ENCODE results near the gene GNAS-AS1. TPM values are rescaled to one million over a fixed set of nuclear protein-coding genes. Genes with fewer than 3 reads are reported as not detected.

GNAS-AS1 gene
- total RNA-seq, 1 donor from 2014 or later: 1.2 TPM

DNA sequence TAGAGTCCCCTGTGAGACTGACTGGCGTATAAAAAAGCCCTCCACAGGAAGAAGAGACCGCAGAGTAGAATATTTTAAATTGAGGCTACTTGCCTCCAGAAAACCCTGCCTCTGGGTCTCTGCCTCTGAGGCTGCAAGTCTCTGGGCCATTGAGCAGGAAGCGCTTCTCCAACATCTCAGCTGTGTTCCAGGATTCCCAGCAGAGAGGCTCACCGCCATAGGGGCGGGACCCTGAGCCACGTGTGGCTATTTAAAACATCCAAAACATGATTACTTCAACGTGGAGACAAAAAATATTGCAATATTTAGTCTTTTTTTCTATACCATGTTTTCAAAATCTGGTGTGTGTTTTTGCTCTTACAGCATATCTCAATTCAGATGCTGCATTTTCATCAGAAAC lies 59.4 kb downstream of the GNAS-AS1 start:
- DNase-seq (ENCODE audit: low spot score in 2 of 2) (no peak), FAIRE-seq (no peak)

- DNase-seq (ENCODE audit: low spot score in 2 of 2) (no peak), FAIRE-seq (no peak)
Measured at GRCh38 chr20:58790454-58790853, 60.2 kb downstream of the GNAS-AS1 start.

- DNase-seq (ENCODE audit: low spot score in 2 of 2) (no peak), FAIRE-seq (no peak)
Measured at GRCh38 chr20:58788896-58789544, 61.7 kb downstream of the GNAS-AS1 start.

DNA sequence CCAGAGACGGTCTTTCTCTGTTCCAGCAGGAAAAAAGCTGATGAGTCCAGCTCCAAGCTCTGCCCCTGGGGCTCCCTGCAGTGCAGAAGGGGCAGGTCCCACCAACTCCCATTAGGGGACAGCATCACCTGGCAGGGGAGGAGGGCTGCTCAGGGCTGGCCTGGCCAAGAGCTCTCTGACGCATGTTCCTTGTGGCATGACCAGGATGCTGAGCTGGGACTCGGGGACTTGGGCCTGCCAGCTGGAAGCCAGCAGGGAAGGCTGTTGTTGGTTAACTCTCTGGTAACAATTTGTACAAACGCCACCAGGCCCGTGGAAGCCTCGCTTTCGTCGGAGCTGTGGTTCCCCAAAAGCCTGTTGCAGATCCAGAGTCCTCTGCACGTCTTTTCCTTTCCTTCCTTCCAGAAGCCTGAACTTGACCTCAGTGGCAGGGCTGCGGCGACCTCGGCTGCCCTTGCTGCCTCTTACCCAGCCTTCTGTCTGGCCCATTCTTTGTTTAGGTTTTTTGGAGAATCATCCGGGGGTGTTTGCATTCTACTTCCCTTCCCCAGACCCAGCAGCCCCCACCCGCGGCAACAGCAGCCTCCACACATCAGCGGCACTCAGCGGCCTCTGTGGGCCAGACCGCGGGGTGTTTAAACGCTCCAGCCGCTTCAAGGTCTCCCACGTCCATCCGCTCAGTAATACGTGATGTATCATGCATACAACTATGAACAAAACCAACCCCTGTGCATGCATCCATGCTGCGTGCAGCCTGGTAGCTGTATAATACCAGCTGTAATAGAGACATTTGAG lies 63.3 kb downstream of the GNAS-AS1 start:
- FAIRE-seq (no peak), DNase-seq (ENCODE audit: low spot score in 2 of 2) (no peak)

DNA sequence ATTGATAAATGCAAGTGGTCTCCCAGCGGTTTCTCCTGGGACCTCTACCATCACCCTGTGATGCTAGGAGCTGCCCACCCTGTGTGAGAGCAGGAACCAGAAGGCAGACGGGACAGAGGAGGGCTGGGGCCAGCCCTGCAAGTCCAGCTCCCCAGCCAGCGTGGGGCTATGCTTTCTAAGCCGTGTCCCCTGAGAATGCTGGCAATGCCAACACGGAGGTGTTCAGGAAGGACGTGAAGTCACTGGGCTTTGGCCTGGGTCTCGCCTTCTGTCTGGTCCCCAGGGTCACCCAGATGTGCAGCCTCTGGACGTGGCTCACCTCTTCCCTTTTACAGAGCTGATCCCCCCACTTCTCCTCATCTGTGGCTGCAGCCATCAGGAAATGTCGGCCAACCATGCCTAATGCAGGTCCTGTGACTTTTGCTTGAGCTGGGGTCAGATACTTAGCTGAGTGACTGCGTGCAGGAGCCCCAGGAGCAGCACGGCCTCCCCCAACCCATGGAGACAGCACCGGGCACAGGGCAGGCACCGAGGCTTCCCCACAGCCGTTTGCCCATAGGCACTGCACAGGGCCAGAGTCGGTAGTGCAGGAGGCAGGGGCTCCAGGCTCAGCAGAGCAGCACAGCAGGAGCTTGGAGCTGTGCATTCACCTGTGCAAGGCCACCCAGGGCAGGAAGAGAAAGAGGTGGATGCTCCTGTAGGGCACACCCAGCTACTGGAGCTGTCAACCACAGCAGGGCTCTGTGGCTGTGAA lies 66.2 kb downstream of the GNAS-AS1 start:
- FAIRE-seq: no peak
- no peak for DNase-seq (ENCODE audit: low spot score in 2 of 2)

DNA sequence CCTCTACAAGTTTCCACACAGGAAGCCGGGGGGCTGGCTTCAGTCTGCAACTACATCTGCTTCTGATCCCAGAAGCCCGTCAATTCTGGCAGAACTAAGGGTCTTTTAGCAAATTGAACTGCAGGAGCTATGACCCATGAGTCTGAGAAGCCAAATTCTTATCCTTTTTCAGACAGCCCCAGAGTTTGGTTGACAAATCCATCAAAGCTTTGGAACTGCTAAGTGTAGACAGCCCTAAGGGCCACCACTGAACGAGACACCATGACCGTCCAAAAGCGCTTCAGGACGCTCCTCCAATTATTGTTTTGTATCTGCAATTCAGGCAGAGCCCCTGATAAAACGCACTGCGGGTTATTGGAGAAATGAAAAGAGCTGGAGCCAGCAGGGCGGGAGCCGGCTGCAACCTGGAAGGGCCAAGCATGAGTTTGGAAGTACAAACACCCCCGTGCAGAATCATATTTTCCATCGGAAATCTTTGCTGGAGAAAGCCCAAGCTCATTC lies 67.1 kb downstream of the GNAS-AS1 start:
- DNase-seq (ENCODE audit: low spot score in 2 of 2) (no peak), FAIRE-seq (no peak)

- DNase-seq (ENCODE audit: low spot score in 2 of 2): no peak
- no peak for FAIRE-seq
Measured at GRCh38 chr20:58781138-58781537, 69.6 kb downstream of the GNAS-AS1 start.

DNA sequence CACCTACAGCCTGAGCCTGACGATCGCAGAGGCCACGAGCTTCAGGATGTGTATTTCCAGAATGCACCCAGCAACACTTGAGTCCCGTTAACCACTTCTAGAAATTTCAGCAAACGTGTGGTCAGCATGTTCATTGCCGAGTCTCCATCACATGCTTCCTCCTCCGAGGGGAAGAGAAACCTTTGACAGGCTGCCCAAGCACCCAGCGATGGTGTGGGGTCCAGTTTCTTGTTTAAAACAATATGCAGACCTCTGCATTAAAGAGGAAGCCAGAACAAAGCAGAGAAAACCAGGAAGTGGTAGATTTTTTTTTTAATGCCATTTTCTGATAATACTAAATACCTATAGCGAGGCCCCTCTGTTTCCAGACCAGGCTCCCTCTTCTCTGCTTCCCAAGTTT lies 71.9 kb downstream of the GNAS-AS1 start:
- DNase-seq (ENCODE audit: low spot score in 2 of 2): no peak
- no peak for FAIRE-seq

- no peak for FAIRE-seq
- DNase-seq (ENCODE audit: low spot score in 2 of 2): no peak
Measured at GRCh38 chr20:58777657-58778056, 73.0 kb downstream of the GNAS-AS1 start.

DNA sequence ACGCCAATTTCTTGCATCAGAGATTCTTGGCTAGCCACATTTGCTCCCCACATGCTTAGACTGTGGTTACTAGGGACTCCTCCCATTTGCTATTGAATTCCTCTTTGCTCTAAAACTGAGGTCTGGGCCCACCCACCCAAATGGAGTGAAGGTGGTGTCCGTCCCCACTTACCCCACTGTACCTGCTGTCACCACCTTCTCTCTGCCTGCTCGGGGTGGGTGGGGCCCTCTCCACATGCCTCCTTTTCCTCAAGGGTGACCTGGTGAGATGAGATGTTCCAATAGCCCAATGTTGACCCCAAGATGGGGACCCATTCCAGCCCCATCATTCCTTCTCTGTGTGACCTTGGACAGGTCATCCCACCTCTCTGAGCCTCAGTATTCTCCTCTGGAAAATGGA lies 74.6 kb downstream of the GNAS-AS1 start:
- DNase-seq (ENCODE audit: low spot score in 2 of 2) (no peak), FAIRE-seq (no peak)

- FAIRE-seq (no peak), DNase-seq (ENCODE audit: low spot score in 2 of 2) (no peak)
Measured at GRCh38 chr20:58775371-58775770, 75.3 kb downstream of the GNAS-AS1 start.

DNA sequence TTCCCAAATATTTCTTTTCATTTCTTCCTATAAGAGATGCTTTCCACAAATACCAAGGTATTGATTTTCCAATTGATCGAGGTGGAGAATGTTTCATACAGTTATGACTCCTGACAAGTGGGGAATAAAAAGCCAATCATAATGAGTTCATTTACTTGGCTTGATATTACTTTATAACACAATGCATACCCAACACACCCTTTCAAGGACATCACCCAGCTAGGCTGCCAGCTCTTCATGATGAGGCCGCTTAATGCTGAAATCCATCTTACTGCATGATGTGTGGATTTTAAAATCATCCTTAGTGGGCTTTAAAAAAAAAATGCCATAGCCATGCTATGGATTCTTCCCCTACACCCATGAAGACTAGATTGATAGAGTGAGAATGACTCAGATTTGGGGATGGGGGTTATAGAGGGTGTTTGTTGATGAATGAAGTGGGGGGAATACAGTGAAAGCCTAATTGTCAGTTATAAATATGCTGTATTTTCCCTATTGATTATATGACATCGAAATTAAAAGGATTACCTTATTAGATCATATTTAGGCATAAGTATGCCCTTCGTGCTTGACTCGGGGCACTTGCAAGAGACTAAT lies 75.9 kb downstream of the GNAS-AS1 start:
- FAIRE-seq: no peak
- DNase-seq (ENCODE audit: low spot score in 2 of 2): no peak

- DNase-seq (ENCODE audit: low spot score in 2 of 2) (no peak), FAIRE-seq (no peak)
Measured at GRCh38 chr20:58774214-58774613, 76.5 kb downstream of the GNAS-AS1 start.

- FAIRE-seq: no peak
- no peak for DNase-seq (ENCODE audit: low spot score in 2 of 2)
Measured at GRCh38 chr20:58772786-58773185, 77.9 kb downstream of the GNAS-AS1 start.

Small RNAs within 50 kb of the gene (small RNA-seq; reads per million reads assigned to genes)
- not detected for gene MIR298
- gene RF02127: not detected
- gene RF02128: not detected
- gene RF02130: not detected
- not detected for gene RF02131

Other genes with a start within 250 kb of the GNAS-AS1 start
- 31.4 TPM for gene STX16, start 199.6 kb downstream of the GNAS-AS1 start, total RNA-seq
- 10.2 TPM for gene NPEPL1, start 158.1 kb downstream of the GNAS-AS1 start, total RNA-seq
- 481 TPM for gene GNAS, start 1.8 kb upstream of the GNAS-AS1 start, total RNA-seq
- 45.7 TPM for gene NELFCD, start 130.4 kb upstream of the GNAS-AS1 start, total RNA-seq
- 10.6 TPM for gene CTSZ, start 156.4 kb upstream of the GNAS-AS1 start, total RNA-seq
- 0.41 TPM for gene TUBB1, start 168.5 kb upstream of the GNAS-AS1 start, total RNA-seq
- 38.3 TPM for gene ATP5F1E, start 181.4 kb upstream of the GNAS-AS1 start, total RNA-seq
- 68.9 TPM for gene PRELID3B, start 191.9 kb upstream of the GNAS-AS1 start, total RNA-seq

Data from frontal cortex (tissue), 4 donors.